Adrenal gland (tissue), 5 donors: ENCODE results near the gene SPATA3.

Experiments used
- POLR2A ChIP-seq, 2 donors: fragments of 450-650 bp; IDR thresholded peaks; one replicate each; pipeline ENCODE4 v1.6.1; 2017; ENCODE audit warnings: antibody characterized with exemption in 2 of 2, mild to moderate bottlenecking in 2 of 2, moderate library complexity in 1 of 2
- TF ChIP-seq, protein P1 (sequence below), 6 experiments: fragments of 450-650 bp in 4 of 6; fragments of 200-600 bp in 2 of 6; sonication (generic) in 1 of 6; IDR thresholded peaks; 1 replicate in 5 of 6; 2 replicates in 1 of 6; pipeline versions ENCODE4 v1.5.1 to v1.8.0; 2016 to 2021; ENCODE audit warnings: antibody characterized with exemption in 6 of 6, mild to moderate bottlenecking in 2 of 6, moderate library complexity in 1 of 6
- donor health status: DM: no; HTN: no; CAD: no.

GRCh38 chr2:231036131-231036530 lies 40.2 kb downstream of the SPATA3 start:
- TF ChIP-seq, protein P1, sequence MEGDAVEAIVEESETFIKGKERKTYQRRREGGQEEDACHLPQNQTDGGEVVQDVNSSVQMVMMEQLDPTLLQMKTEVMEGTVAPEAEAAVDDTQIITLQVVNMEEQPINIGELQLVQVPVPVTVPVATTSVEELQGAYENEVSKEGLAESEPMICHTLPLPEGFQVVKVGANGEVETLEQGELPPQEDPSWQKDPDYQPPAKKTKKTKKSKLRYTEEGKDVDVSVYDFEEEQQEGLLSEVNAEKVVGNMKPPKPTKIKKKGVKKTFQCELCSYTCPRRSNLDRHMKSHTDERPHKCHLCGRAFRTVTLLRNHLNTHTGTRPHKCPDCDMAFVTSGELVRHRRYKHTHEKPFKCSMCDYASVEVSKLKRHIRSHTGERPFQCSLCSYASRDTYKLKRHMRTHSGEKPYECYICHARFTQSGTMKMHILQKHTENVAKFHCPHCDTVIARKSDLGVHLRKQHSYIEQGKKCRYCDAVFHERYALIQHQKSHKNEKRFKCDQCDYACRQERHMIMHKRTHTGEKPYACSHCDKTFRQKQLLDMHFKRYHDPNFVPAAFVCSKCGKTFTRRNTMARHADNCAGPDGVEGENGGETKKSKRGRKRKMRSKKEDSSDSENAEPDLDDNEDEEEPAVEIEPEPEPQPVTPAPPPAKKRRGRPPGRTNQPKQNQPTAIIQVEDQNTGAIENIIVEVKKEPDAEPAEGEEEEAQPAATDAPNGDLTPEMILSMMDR (IDR thresholded peaks at IDR 0.05) = no peak
- no peak for TF ChIP-seq POLR2A (IDR thresholded peaks at IDR 0.05)
